NB4 (cell line): ENCODE data around the gene DGKH.

ENCODE experiments used
- DNase-seq: peaks from one replicate; pipeline ENCODE4 v3.0.0; 2010; ENCODE audit warnings: low read depth
- H3K4me3 ChIP-seq: one replicate; pipeline ENCODE4 v1.5.1; 2011; ENCODE audit warnings: mild to moderate bottlenecking, low read depth, low read length, moderate library complexity
- MYC ChIP-seq: IDR thresholded peaks from 2 replicates; pipeline ENCODE4 v1.6.1; 2011; ENCODE audit warnings: low read depth, low read length
- POLR2A ChIP-seq: IDR thresholded peaks from 2 replicates; pipeline ENCODE4 v1.6.1; 2011; ENCODE audit warnings: mild to moderate bottlenecking; ENCODE audit not compliant: insufficient read length; ENCODE audit errors: extremely low read depth
- TF ChIP-seq, protein P1 (sequence below): IDR thresholded peaks from 2 replicates; pipeline ENCODE4 v1.6.1; 2011; ENCODE audit warnings: low read depth, low read length
- TF ChIP-seq, protein P2 (sequence below): IDR thresholded peaks from one replicate; pipeline ENCODE4 v1.5.1; 2012; ENCODE audit warnings: low read depth, low read length

Gene DGKH

DNA sequence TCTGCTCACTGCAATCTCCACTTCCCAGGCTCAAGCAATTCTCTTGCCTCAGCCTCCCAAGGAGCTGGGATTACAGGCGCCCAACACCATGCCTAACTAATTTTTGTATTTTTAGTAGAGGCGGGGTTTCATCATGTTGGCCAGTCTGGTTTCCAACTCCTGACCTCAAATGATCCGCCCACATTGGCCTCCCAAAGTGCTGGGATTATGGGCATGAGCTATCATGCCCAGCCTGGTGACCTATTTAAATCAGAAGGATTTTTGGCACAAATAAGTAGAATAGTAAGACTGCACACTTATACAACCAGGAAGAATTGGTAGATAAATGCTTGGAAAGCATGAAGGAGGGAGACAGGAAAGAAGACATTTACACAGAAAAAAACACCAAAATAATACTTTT is 170.1 kb downstream of the DGKH start:
- no peak for DNase-seq
- no peak for TF ChIP-seq MYC
- no peak for TF ChIP-seq POLR2A
- TF ChIP-seq, protein P1, sequence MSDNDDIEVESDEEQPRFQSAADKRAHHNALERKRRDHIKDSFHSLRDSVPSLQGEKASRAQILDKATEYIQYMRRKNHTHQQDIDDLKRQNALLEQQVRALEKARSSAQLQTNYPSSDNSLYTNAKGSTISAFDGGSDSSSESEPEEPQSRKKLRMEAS, result no peak
- TF ChIP-seq, protein P2, sequence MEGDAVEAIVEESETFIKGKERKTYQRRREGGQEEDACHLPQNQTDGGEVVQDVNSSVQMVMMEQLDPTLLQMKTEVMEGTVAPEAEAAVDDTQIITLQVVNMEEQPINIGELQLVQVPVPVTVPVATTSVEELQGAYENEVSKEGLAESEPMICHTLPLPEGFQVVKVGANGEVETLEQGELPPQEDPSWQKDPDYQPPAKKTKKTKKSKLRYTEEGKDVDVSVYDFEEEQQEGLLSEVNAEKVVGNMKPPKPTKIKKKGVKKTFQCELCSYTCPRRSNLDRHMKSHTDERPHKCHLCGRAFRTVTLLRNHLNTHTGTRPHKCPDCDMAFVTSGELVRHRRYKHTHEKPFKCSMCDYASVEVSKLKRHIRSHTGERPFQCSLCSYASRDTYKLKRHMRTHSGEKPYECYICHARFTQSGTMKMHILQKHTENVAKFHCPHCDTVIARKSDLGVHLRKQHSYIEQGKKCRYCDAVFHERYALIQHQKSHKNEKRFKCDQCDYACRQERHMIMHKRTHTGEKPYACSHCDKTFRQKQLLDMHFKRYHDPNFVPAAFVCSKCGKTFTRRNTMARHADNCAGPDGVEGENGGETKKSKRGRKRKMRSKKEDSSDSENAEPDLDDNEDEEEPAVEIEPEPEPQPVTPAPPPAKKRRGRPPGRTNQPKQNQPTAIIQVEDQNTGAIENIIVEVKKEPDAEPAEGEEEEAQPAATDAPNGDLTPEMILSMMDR, result no peak
- H3K4me3 ChIP-seq, result no peak overlapping the region

DNA sequence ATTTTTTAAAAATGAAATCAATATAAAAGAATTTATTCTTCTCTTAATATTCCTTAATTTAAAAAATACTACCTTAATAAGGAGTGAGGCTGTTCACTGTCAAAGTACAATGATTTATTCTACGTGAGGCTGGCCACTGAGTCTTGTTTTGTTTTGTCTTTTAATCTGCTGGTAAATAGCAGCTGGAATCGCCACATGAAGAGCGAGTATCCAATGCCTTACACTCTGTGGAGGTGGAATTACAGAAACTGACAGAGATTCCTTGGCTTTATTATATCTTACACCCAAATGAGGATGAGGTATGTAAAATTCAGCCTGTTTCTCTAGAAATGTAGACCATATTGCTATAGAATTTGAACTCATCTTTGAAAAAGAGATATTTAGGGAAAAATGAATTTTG is 170.6 kb downstream of the DGKH start:
- TF ChIP-seq, protein P2, result no peak
- TF ChIP-seq POLR2A (no peak), MYC (no peak)
- TF ChIP-seq, protein P1, result no peak
- no peak for DNase-seq
- H3K4me3 ChIP-seq, result no peak overlapping the region

DNA sequence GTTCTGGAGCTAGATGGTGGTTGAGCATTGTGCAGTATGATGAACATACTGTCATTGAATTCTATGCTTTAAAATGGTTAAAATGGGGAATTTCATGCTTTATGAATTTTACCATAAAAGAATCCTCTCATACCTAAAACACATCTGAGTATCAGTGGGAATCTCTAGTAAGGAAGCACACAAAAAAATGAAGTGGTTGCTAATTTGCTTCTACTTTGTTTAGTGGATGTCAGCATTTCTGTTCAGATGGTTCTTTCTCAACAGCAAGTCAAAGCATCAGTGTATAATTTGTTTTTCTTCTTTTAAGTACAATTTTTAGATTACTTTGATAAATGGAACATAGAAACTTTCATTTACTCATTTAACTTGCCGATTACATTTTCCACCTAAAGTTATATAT is 171.4 kb downstream of the DGKH start:
- no peak overlapping the region for H3K4me3 ChIP-seq
- no peak for DNase-seq
- TF ChIP-seq, protein P1, result no peak
- TF ChIP-seq, protein P2, result no peak
- TF ChIP-seq POLR2A, result no peak
- no peak for TF ChIP-seq MYC

DNA sequence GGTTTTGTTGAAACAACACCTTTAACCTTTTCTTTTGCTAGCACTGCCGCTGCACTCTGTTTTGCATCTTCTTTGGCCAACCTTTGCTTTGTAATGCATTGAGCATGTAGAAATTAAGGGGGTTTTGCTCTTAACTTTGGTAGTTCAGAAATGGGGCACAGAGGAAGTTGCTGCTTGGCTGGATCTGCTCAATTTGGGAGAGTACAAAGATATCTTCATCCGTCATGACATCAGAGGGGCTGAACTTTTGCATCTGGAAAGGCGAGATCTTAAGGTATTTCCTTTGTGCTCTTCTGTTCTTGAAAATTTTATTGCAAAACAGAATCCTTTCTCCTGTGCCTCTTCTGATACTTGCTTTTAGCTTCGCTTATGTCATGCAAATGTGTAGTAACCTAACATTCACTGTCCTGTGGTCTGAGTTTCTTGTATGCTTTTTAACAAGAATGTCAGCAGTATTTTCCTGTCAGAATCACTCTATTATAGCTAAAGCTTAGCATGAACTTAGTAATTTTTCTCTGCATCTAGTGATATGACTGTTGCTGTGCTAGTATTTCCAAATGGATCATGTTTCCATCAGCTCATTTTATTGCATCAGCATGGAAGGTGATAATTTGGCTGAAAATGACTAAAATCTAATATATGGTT is 172.8 kb downstream of the DGKH start:
- TF ChIP-seq, protein P1, result no peak
- TF ChIP-seq POLR2A (no peak), MYC (no peak)
- TF ChIP-seq, protein P2, result no peak
- DNase-seq, result no peak
- H3K4me3 ChIP-seq, result no peak overlapping the region

DNA sequence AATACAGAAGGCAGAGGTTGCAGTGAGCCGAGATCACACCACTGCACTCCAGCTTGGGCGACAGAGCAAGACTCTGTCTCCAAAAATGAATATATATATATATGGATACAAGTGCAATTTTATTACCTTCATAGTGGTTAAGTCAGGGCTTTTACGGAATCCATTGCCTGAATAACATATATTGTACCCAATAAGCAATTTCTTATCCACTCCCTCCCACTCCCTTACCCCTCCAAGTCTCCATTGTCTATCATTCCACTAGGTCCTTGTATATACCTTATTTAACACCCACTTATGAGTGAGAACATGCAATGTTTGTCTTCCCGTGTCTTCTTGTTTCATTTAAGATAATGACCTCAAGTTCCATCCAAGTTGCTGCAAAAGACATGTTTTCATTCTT is 175.2 kb downstream of the DGKH start:
- no peak for DNase-seq
- TF ChIP-seq, protein P1, result no peak
- no peak for TF ChIP-seq MYC
- no peak for TF ChIP-seq POLR2A
- TF ChIP-seq, protein P2, result no peak

More for the DNA sequence above, 175.2 kb downstream of the DGKH start:
- no peak overlapping the region for H3K4me3 ChIP-seq
